ENCODE results near the gene HYI. TPM values are rescaled to one million over a fixed set of nuclear protein-coding genes. Genes with fewer than 3 reads are reported as not detected.
A peak's percentile ranks its signal among the peaks of the same experiment; 100 is the strongest.
"Not testable (repeated sequence)": the region's sequence is repeated elsewhere in the genome, so short reads cannot be mapped to it uniquely, and the experiment has no call there.

The HYI gene
- total RNA-seq, 1 donor from 2014 or later = 63.6 TPM

GRCh38 chr1:43419627-43420425, 33.9 kb downstream of the HYI start:
- DNase-seq (ENCODE audit: low spot score) (no peak), ATAC-seq (no peak)
- intact Hi-C loops (cut with DNase I) = no loop called here

- intact Hi-C loops (cut with DNase I) = no loop called here
- no peak for ATAC-seq
- DNase-seq (ENCODE audit: low spot score) = no peak
Observed at GRCh38 chr1:43418858-43419257, 34.9 kb downstream of the HYI start.

DNA sequence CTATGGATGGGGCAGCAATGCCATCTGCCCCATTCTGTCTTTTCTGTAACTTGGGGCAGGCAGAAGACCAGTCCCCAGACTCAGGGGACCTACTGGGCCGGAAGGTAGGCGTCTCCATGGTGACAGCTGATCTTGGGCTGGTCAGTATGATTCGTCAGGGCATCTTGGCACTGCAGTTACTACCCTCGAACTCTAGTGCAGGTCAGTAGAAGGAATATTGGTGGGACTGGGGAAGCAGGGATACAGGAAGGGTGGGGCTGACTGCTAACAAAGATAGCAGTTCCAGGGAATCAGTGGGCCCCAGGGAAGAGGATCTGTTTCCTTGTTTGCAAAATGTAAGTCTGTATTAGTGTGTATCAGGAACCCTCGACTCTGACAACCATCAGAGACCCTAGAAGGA, 37.8 kb downstream of the HYI start:
- intact Hi-C loops (cut with DNase I) = no loop called here
- DNase-seq (ENCODE audit: low spot score) = no peak
- ATAC-seq = no peak

- intact Hi-C loops (cut with DNase I) = loop anchor here (5.0 kb wide), 1 partner anchor 187 kb away; no protein-coding TSS in a partner anchor
- DNase-seq (ENCODE audit: low spot score) (no peak), ATAC-seq (peak; percentile 87)
Observed at GRCh38 chr1:43414634-43415223, 39.0 kb downstream of the HYI start.

DNA sequence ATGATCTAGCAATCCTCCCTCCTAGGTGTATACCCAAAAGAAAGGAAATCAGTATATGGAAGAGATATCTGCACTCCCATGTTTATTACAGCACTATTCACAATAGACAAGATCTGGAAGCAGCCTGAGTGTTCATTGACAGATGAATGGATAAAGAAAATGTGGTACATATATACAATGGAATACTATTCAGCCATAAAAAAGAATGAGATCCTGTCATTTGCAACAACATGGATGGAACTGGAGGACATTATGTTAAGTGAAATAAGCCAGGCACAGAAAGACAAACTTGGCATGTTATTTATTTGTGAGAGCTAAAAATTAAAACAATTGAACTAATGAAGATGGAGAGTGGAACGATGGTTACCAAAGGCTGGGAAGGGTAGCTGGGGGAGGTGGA, 40.3 kb downstream of the HYI start:
- DNase-seq (ENCODE audit: low spot score); ATAC-seq: not testable (repeated sequence)
- intact Hi-C loops (cut with DNase I) = loop anchor here (5.0 kb wide), 1 partner anchor 186 kb away; no protein-coding TSS in a partner anchor

GRCh38 chr1:43410571-43410970, 43.2 kb downstream of the HYI start:
- ATAC-seq = no peak
- no peak for DNase-seq (ENCODE audit: low spot score)
- intact Hi-C loops (cut with DNase I) = loop anchor here (5.0 kb wide), 1 partner anchor 183 kb away; no protein-coding TSS in a partner anchor

GRCh38 chr1:43405876-43406234, 47.9 kb downstream of the HYI start:
- intact Hi-C loops (cut with DNase I) = no loop called here
- DNase-seq (ENCODE audit: low spot score) = no peak
- ATAC-seq = no peak

DNA sequence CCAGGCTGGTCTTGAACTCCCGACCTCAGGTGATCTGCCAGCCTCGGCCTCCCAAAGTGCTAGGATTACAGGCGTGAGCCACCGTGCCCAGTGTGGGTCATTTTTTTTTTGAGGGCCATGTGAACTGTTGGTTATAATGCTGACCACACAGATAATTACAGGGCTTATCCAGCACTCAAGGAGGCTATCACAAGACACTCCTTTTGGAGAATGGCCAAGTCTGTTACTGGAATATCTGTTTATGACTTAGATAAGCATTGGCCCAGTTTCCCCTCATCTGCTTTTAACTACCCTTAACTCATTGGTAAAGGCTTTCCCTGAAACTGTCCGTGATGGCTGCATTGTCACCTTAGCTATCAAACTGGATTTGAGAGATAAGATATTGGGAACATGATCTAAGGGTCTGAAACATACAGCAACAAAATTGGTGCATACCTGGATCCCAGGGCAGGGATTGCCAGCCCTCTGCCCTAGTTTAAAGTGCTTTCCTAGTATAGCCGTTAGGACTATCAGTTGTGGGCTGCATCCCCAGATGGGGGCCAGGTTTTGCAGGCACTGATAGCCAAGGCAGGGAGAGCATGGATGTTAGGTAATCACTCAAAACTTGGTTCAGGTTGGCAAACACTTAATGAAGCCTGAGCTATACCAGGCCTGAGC, 48.4 kb downstream of the HYI start:
- intact Hi-C loops (cut with DNase I) = no loop called here
- ATAC-seq (peak; percentile 44), DNase-seq (ENCODE audit: low spot score) (no peak)

GRCh38 chr1:43404353-43404752, 49.4 kb downstream of the HYI start:
- ATAC-seq = no peak
- intact Hi-C loops (cut with DNase I) = no loop called here
- no peak for DNase-seq (ENCODE audit: low spot score)

GRCh38 chr1:43402089-43402865, 51.5 kb downstream of the HYI start:
- ATAC-seq (no peak), DNase-seq (ENCODE audit: low spot score) (no peak)
- intact Hi-C loops (cut with DNase I) = no loop called here

Small RNA genes lying within 50 kb of the gene (microRNA-seq; reads per million reads assigned to microRNA genes)
- gene MIR6735 = not detected

Other genes starting within 250 kb of the HYI start
- 3.2 TPM for gene TMEM125, start 183.9 kb downstream of the HYI start, total RNA-seq
- not detected for gene C1orf210, start 168.3 kb downstream of the HYI start, total RNA-seq
- 58.0 TPM for gene TIE1, start 152.9 kb downstream of the HYI start, total RNA-seq
- 0.40 TPM for gene MPL, start 116.1 kb downstream of the HYI start, total RNA-seq
- 1.9 TPM for gene CDC20, start 95.0 kb downstream of the HYI start, total RNA-seq
- 72.4 TPM for gene ELOVL1, start 85.9 kb downstream of the HYI start, total RNA-seq
- 30.8 TPM for gene MED8, start 64.1 kb downstream of the HYI start, total RNA-seq
- 86.6 TPM for gene SZT2, start 64.0 kb downstream of the HYI start, total RNA-seq
- gene PTPRF, start 77.0 kb upstream of the HYI start, total RNA-seq = 180 TPM
- gene KDM4A, start 196.2 kb upstream of the HYI start, total RNA-seq = 41.0 TPM

Data from sciatic nerve (tissue), 2 donors.